ENCODE data around the gene MYRIP. TPM values are rescaled to one million over a fixed set of nuclear protein-coding genes. Genes with fewer than 3 reads are reported as not detected.

Gene MYRIP
- total RNA-seq, 1 donor from 2014 or later = 5.9 TPM

- no peak for TF ChIP-seq CTCF (IDR thresholded peaks at IDR 0.05)
- intact Hi-C loops (cut with DNase I) = no loop called here
- H3K4me3 ChIP-seq = no peak overlapping the region
- H3K27me3 ChIP-seq = no peaks in the 10 kb centered on the region
- no peaks in the 10 kb centered on the region for H3K4me1 ChIP-seq
- no peaks in the 10 kb centered on the region for H3K36me3 ChIP-seq
- ATAC-seq (peak; percentile 57), DNase-seq (no peak)
- H3K27ac ChIP-seq = no peak overlapping the region
- no peaks in the 10 kb centered on the region for H3K9me3 ChIP-seq
Observed at GRCh38 chr3:39907981-39908380, 98.6 kb downstream of the MYRIP start.

- no peaks in the 10 kb centered on the region for H3K9me3 ChIP-seq
- ATAC-seq (no peak), DNase-seq (no peak)
- no peaks in the 10 kb centered on the region for H3K27me3 ChIP-seq
- intact Hi-C loops (cut with DNase I) = no loop called here
- H3K4me3 ChIP-seq = no peak overlapping the region
- H3K4me1 ChIP-seq = no peaks in the 10 kb centered on the region
- no peak for TF ChIP-seq CTCF (IDR thresholded peaks at IDR 0.05)
- H3K27ac ChIP-seq = no peak overlapping the region
- H3K36me3 ChIP-seq = no peaks in the 10 kb centered on the region
Observed at GRCh38 chr3:39910135-39910534, 100.7 kb downstream of the MYRIP start.

GRCh38 chr3:39910826-39911464 lies 101.5 kb downstream of the MYRIP start:
- no peak for TF ChIP-seq CTCF (IDR thresholded peaks at IDR 0.05)

GRCh38 chr3:39911465-39912309 lies 102.3 kb downstream of the MYRIP start:
- H3K9me3 ChIP-seq = no peaks in the 10 kb centered on the region
- DNase-seq (no peak), ATAC-seq (no peak)
- intact Hi-C loops (cut with DNase I) = no loop called here
- no peak for TF ChIP-seq CTCF (IDR thresholded peaks at IDR 0.05)
- no peak overlapping the region for H3K27ac ChIP-seq
- H3K36me3 ChIP-seq = no peaks in the 10 kb centered on the region
- H3K4me1 ChIP-seq = no peaks in the 10 kb centered on the region
- no peaks in the 10 kb centered on the region for H3K27me3 ChIP-seq
- H3K4me3 ChIP-seq = no peak overlapping the region

More at GRCh38 chr3:39910826-39911464, 101.5 kb downstream of the MYRIP start:
- Histone ChIP-seq H3K27ac (no peak overlapping the region), H3K27me3 (no peaks in the 10 kb centered on the region), H3K4me3 (no peak overlapping the region), H3K9me3 (no peaks in the 10 kb centered on the region), H3K36me3 (no peaks in the 10 kb centered on the region), H3K4me1 (no peaks in the 10 kb centered on the region)
- intact Hi-C loops (cut with DNase I) = no loop called here
- ATAC-seq = no peak
- DNase-seq = no peak

GRCh38 chr3:39915027-39915426 lies 105.6 kb downstream of the MYRIP start:
- Histone ChIP-seq H3K4me1 (no peaks in the 10 kb centered on the region), H3K36me3 (no peaks in the 10 kb centered on the region), H3K27me3 (no peaks in the 10 kb centered on the region), H3K4me3 (no peak overlapping the region), H3K9me3 (no peaks in the 10 kb centered on the region), H3K27ac (no peak overlapping the region)
- intact Hi-C loops (cut with DNase I) = no loop called here
- TF ChIP-seq CTCF (IDR thresholded peaks at IDR 0.05) = no peak
- ATAC-seq (no peak), DNase-seq (no peak)

Data from upper lobe of right lung (tissue), 1 donor.